Activated gamma-delta T cell treated with Interleukin-2 at 50 U/mL for 16 hours (primary cell): Measurements from ENCODE around the gene MSLN.

Experiments
- DNase-seq: peaks from one replicate; pipeline ENCODE4 v3.0.0-alpha.2; 2020

The MSLN gene

GRCh38 chr16:778447-778846, 17.9 kb downstream of the MSLN start:
- DNase-seq: no peak

GRCh38 chr16:778909-779527, 18.5 kb downstream of the MSLN start:
- DNase-seq: no peak

DNA sequence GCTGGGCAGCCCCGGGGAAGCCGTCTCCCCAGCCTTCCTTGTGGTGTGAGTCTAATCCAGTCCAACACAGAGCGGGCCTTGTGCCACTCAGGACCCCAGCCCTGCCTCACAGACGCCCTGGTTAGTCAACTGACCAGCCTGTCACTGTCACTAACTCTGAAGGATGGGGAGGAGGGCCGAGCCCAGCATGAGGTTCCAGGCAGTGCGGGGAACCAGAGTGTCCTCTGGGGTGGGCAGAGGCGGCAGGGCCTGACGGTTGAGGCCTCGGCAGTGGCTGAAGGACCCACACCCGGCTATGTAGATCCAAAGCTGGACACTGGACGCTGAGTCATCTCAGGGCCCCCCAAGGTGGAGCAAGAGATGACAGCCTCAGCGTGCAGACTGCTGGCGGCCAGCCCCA, 19.0 kb downstream of the MSLN start:
- DNase-seq: no peak

- no peak for DNase-seq
These were observed 19.8 kb downstream of the MSLN start for GRCh38 chr16:780296-780695.

- DNase-seq: no peak
These were observed 20.9 kb downstream of the MSLN start for GRCh38 chr16:781346-782010.

DNA sequence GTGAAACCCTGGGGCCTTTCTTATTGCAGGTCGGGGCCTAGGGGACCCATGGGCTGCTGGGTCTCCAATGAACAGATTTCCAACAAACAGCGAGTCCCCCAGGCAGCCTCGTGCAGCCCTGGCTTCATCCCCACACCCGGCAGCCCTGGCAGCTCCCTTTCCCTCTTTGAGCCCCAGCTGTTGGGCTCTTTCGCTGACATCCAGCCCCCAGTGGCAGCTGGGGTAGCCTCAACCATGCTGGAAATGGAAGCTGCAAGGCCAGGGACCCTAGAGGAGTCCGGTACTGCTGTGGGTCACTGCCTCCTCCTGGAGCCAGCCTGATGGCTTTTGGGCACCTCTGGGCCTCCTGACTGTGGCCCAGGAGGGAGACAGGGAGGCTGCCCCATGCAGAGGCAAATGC, 21.7 kb downstream of the MSLN start:
- DNase-seq: no peak

GRCh38 chr16:782766-783403, 22.4 kb downstream of the MSLN start:
- no peak for DNase-seq

GRCh38 chr16:783404-784161, 23.0 kb downstream of the MSLN start:
- DNase-seq: no peak

- DNase-seq: no peak
These were observed 23.9 kb downstream of the MSLN start for GRCh38 chr16:784431-784830.

- DNase-seq: peak; percentile 72
These were observed 25.3 kb downstream of the MSLN start for GRCh38 chr16:785563-786535.

DNA sequence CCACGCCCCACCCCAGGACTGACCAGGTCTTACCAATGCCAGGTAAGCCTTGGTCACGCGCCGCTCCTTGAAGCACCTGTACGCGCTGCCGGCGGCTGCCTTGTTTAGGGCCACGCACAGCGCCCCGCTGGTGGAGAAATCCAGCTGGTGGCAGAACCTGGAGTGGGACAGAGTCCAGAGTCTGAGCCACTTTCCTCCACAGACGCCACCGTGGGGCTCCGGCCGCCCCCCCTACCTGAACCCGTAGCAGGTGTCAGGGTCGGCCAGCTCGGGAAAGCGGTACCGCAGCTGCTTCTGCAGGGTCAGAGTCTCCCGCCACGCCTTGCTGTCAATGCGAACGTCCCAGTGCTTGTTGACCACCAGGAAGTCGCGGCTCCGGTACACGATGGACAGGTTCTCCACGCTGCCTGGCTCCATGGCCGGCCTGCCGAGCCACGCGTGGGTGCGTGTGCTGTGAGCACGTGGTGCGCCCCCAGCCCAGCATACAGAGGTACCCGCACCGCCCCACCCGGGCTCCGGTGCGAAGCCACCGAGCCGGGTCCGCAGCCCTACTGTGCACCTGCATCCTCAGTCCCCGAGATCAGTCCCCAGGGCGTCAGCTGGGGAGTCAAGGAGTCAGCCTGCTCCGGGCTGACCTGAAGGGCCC, 26.9 kb downstream of the MSLN start:
- no peak for DNase-seq

DNA sequence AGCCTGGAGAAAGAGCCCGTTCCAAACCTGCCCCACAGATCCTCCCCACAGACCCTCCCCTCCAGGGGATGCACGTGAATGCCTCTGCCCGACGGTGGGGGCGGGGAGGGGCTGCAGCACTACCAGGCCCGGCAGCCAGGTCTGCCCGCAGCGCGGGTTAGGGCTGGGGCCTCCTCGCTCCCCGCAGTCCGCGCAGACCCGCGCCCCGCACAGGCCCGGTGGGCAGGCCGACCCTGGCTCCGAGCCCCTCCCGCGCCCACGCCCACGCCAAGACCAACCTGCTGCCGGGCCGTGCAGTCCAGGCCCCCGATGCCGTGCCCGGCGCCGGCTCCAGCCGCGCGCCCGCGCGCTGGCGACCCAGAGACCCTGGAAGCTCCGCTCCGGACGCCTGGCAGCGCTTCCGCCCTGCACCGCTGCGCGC, 27.5 kb downstream of the MSLN start, which contains the start of gene RPUSD1:
Gene RPUSD1, minus strand, starts transcription at position 404 of the 421 bp plus-strand sequence. CDS start 644 bp downstream, outside the sequence.
- DNase-seq: no peak

DNA sequence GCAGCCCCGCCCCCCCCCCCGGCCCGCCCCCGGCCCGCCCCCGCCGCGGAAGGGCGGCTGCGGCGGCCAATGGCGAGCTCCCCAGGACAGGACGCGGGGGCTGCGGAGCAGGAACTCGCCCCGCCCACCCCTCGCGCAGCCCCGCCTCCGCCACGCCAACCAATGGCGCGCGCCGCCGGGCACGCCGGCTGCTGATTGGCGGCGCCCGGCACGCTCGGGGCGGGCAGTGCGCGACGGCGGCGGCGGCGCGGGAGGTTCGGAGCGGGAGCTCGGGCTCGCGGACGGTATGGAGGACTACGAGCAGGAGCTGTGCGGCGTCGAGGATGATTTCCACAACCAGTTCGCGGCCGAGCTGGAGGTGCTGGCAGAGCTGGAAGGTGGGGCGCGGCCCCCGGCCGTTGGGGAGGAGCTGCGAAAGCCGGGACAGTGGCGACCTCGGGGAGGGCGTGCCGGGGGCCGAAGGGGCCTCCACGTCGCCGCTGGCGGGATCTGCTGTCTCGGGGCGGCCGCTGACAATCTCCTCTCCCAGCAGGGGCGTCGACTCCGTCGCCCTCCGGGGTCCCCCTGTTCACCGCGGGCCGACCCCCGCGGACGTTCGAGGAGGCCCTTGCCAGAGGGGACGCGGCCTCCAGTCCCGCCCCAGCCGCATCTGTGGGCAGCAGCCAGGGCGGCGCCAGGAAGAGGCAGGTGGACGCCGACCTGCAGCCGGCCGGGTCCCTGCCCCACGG, 28.0 kb downstream of the MSLN start, which contains the start of gene CHTF18:
Gene CHTF18, plus strand, starts transcription at position 222 of the 728 bp plus-strand sequence. Its CDS starts 65 bp downstream, at position 287.
- peak; percentile 88 for DNase-seq

DNA sequence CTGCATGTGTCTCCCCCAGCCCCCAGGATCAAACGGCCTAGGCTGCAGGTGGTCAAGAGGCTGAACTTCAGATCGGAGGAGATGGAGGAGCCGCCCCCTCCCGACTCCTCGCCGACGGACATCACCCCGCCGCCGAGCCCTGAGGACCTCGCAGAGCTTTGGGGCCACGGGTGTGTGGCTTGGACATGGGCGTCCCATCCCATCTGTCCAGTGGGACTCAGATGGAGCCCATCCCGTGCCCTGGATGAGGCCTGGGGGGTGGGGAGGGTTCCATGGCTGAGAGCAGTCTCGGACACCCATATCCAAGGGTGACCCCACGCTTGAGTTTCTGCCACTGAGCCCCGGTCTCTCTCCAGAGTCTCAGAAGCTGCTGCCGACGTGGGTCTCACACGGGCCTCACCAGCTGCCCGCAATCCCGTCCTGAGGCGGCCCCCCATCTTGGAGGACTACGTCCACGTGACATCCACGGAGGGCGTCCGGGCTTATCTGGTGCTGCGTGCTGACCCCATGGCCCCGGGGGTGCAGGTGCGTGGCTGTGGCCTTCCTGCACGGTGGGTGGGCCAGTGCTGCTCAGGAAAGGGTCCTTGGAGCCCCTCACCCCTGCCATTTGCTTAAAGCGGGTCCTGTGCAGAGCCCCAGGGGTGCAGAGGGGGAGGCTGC, 28.8 kb downstream of the MSLN start:
- no peak for DNase-seq

GRCh38 chr16:790086-790485, 29.6 kb downstream of the MSLN start:
- DNase-seq: no peak

- no peak for DNase-seq
These were observed 30.6 kb downstream of the MSLN start for GRCh38 chr16:791131-791530.

DNA sequence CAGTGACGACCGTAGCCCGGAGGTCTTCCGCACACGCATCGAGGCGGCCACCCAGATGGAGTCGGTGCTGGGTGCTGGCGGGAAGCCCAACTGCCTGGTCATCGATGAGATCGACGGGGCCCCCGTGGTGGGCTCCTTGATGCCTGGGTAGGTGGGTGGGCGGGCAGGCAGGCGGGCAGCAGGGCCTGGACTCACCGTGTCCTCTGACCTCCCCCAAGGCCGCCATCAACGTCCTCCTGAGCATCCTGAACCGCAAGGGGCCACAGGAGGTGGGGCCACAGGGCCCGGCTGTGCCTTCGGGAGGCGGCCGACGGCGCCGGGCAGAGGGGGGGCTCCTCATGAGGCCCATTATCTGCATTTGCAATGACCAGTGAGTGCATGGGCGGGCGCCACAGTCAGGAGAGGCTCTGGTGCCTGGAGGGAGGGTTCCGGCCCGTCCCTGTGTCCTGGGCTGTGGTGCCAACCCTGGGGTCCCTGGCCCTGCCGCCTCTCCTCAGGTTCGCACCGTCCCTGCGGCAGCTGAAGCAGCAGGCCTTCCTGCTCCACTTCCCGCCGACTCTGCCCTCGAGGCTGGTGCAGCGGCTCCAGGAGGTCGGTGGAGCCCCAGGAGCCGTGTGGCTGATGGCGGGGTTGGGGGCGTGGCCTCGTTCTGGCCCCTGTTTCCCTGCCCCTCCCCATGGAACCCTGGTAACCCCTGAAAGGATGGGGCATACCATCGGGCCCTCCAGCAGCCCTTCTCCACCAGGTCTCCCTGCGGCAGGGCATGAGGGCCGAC, 31.9 kb downstream of the MSLN start:
- DNase-seq: no peak

DNA sequence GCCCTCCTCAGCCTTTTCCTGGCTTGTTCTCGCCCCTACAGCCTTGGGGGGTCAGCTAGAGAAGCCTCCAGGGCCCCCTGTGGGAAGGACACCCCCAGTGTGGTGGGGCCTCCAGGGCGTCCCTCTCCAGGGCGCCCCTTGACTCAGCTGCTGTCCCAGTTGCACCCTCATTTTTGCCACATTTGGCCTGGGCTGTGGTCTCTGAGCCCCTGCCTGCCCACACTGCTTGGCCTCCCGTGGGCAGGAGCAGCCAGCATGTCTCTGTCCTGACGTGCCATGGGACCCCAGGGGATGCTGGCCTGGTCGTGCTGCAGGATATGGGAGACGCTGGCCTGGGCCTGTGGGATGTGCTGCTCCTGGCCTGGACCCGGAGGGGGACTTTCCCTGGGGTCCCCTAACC, 32.9 kb downstream of the MSLN start:
- DNase-seq: no peak

- no peak for DNase-seq
These were observed 33.7 kb downstream of the MSLN start for GRCh38 chr16:794091-794822.
